ENCODE results near the gene AKAP11.

Gene AKAP11

GRCh38 chr13:42271337-42272114, 426 bp upstream of the AKAP11 start:
- DNase-seq (ENCODE audit: extremely low read depth, low read depth), result peak; percentile 95
- TF ChIP-seq CTCF (IDR thresholded peaks at IDR 0.05; ENCODE audit: low read depth, low read length, missing control alignments), result no peak
- H3K4me3 ChIP-seq (replicated peaks; ENCODE audit: low read depth, low read length), result peak overlapping the region; percentile 81

- peak overlapping the region; percentile 81 for H3K4me3 ChIP-seq (replicated peaks; ENCODE audit: low read depth, low read length)
- no peak for DNase-seq (ENCODE audit: extremely low read depth, low read depth)
- no peak for TF ChIP-seq CTCF (IDR thresholded peaks at IDR 0.05; ENCODE audit: low read depth, low read length, missing control alignments)
Observed at GRCh38 chr13:42272804-42273175, 838 bp downstream of the AKAP11 start.

GRCh38 chr13:42274386-42275097, 2.6 kb downstream of the AKAP11 start:
- no peak for TF ChIP-seq CTCF (IDR thresholded peaks at IDR 0.05; ENCODE audit: low read depth, low read length, missing control alignments)
- H3K4me3 ChIP-seq (replicated peaks; ENCODE audit: low read depth, low read length), result no peak overlapping the region
- DNase-seq (ENCODE audit: extremely low read depth, low read depth), result no peak

- H3K4me3 ChIP-seq (replicated peaks; ENCODE audit: low read depth, low read length), result no peak overlapping the region
- no peak for TF ChIP-seq CTCF (IDR thresholded peaks at IDR 0.05; ENCODE audit: low read depth, low read length, missing control alignments)
Observed at GRCh38 chr13:42275098-42275471, 3.1 kb downstream of the AKAP11 start.

GRCh38 chr13:42275506-42275905, 3.6 kb downstream of the AKAP11 start:
- no peak overlapping the region for H3K4me3 ChIP-seq (replicated peaks; ENCODE audit: low read depth, low read length)
- DNase-seq (ENCODE audit: extremely low read depth, low read depth), result no peak
- TF ChIP-seq CTCF (IDR thresholded peaks at IDR 0.05; ENCODE audit: low read depth, low read length, missing control alignments), result no peak

More at GRCh38 chr13:42275098-42275471, 3.1 kb downstream of the AKAP11 start:
- no peak for DNase-seq (ENCODE audit: extremely low read depth, low read depth)

GRCh38 chr13:42276683-42277082, 4.7 kb downstream of the AKAP11 start:
- no peak overlapping the region for H3K4me3 ChIP-seq (replicated peaks; ENCODE audit: low read depth, low read length)
- no peak for DNase-seq (ENCODE audit: extremely low read depth, low read depth)
- no peak for TF ChIP-seq CTCF (IDR thresholded peaks at IDR 0.05; ENCODE audit: low read depth, low read length, missing control alignments)
